Sigmoid colon (tissue), 7 donors: ENCODE results near the gene DCAF8L2. TPM values are rescaled to one million over a fixed set of nuclear protein-coding genes. Genes with fewer than 3 reads are reported as not detected.
"Not testable (repeated sequence)": the region's sequence is repeated elsewhere in the genome, so short reads cannot be mapped to it uniquely, and the experiment has no call there.

Experiments
- DNase-seq: peaks from one replicate; pipeline ENCODE4 v3.0.0-alpha.2; 2019
- H3K27ac ChIP-seq, 4 donors: fragments of 200-600 bp; sonication (generic); one replicate each; pipeline ENCODE4 v1.5.1; 2016 to 2019; ENCODE audit warnings: mild to moderate bottlenecking in 1 of 4
- H3K27me3 ChIP-seq, 3 donors: fragments of 200-600 bp; sonication (generic); one replicate each; pipeline ENCODE4 v1.5.1; 2019; ENCODE audit warnings: mild to moderate bottlenecking in 1 of 3
- H3K36me3 ChIP-seq, 4 donors: fragments of 200-600 bp; sonication (generic); one replicate each; pipeline ENCODE4 v1.5.1; 2016 to 2019
- H3K4me1 ChIP-seq, 4 donors: fragments of 200-600 bp; sonication (generic); one replicate each; pipeline ENCODE4 v1.5.1; 2017 to 2019
- H3K4me3 ChIP-seq, 4 donors: fragments of 200-600 bp; sonication (generic); one replicate each; pipeline ENCODE4 v1.5.1; 2017 to 2019; ENCODE audit warnings: mild to moderate bottlenecking in 2 of 4, moderate library complexity in 1 of 4
- H3K9me3 ChIP-seq, 4 donors: fragments of 200-600 bp in 3 of 4; sonication (generic) in 3 of 4; one replicate each; pipeline versions ENCODE4 v1.5.1 to v1.6.1; 2013 to 2019
- CTCF ChIP-seq, 4 experiments: fragments of 450-650 bp in 3 of 4; fragments of 200-600 bp in 1 of 4; IDR thresholded peaks; one replicate each; pipeline ENCODE4 v1.5.1; 2016 to 2019; ENCODE audit warnings: antibody characterized with exemption in 4 of 4, mild to moderate bottlenecking in 3 of 4, moderate library complexity in 2 of 4
- EP300 ChIP-seq, 4 donors: sonication (generic); formaldehyde crosslinking; IDR thresholded peaks; one replicate each; pipeline ENCODE4 v1.6.1; 2017; ENCODE audit warnings: antibody characterized with exemption in 4 of 4
- POLR2A ChIP-seq, 2 donors: fragments of 450-650 bp; IDR thresholded peaks; one replicate each; pipeline ENCODE4 v1.6.1; 2016; ENCODE audit warnings: antibody characterized with exemption in 2 of 2, mild to moderate bottlenecking in 2 of 2, moderate library complexity in 2 of 2
- POLR2AphosphoS5 ChIP-seq, 4 donors: sonication (generic); formaldehyde crosslinking; IDR thresholded peaks; one replicate each; pipeline ENCODE4 v1.6.1; 2017; ENCODE audit warnings: antibody characterized with exemption in 4 of 4
- WGBS, 2 donors: extraction: QIAGEN DNeasy Blood & Tissue Kit; methylation state at CpG; one replicate each; pipeline ENCODE4 v1.1.7; 2013; 5-methylcytosine and 5-hydroxymethylcytosine counted together
- intact Hi-C: fragments of 100-400 bp; cut with DNase I; formaldehyde crosslinking; loops from one replicate; pipeline ENCODE4 v1.15.1; 2023
- polyA plus RNA-seq, 3 donors: library from polyadenylated mRNA; stranded (reverse); fragments of 200-250 nt; gene quantifications; one replicate each; pipeline ENCODE4 v1.2.3, GENCODE V29; 2013
- total RNA-seq, 4 donors: library from RNA; depleted of rRNA; stranded (reverse); fragments of >200 nt; gene quantifications; one replicate each; pipeline ENCODE4 v1.1.0, GENCODE V29; 2016
- donor health status: healthy with polysubstance abuse.
- donor health status: Bipolar disorder and iron deficiency.
- donor health status: healthy.

DCAF8L2 gene
- total and polyA plus RNA-seq, 7 donors = not detected

GRCh38 chrX:27680726-27681125, 90.6 kb downstream of the DCAF8L2 start:
- H3K4me1 ChIP-seq = no peaks in the 10 kb centered on the region
- intact Hi-C loops = no loop called here
- H3K36me3 ChIP-seq = no peaks in the 10 kb centered on the region
- no peak overlapping the region for H3K27ac ChIP-seq
- H3K27me3 ChIP-seq = no peaks in the 10 kb centered on the region
- DNase-seq = no peak
- TF ChIP-seq POLR2A (IDR thresholded peaks at IDR 0.05) (no peak), POLR2AphosphoS5 (IDR thresholded peaks at IDR 0.05) (no peak), EP300 (IDR thresholded peaks at IDR 0.05) (no peak), CTCF (IDR thresholded peaks at IDR 0.05) (no peak)
- 38 to 69% methylated on average over 1 of the region's 1 CpG for WGBS, 2 donors
- no peak overlapping the region for H3K4me3 ChIP-seq
- no peaks in the 10 kb centered on the region for H3K9me3 ChIP-seq

GRCh38 chrX:27683566-27684208, 93.5 kb downstream of the DCAF8L2 start:
- H3K4me1 ChIP-seq, intact Hi-C loops, DNase-seq, H3K4me3 ChIP-seq, H3K36me3 ChIP-seq, H3K27ac ChIP-seq, H3K27me3 ChIP-seq, H3K9me3 ChIP-seq: not testable (repeated sequence)
- peak in 1 of 4 experiments; percentile 6 for TF ChIP-seq CTCF (IDR thresholded peaks at IDR 0.05)
- 34 to 41% methylated on average over 5 of the region's 5 CpGs for whole genome bisulfite sequencing, 2 donors

DNA sequence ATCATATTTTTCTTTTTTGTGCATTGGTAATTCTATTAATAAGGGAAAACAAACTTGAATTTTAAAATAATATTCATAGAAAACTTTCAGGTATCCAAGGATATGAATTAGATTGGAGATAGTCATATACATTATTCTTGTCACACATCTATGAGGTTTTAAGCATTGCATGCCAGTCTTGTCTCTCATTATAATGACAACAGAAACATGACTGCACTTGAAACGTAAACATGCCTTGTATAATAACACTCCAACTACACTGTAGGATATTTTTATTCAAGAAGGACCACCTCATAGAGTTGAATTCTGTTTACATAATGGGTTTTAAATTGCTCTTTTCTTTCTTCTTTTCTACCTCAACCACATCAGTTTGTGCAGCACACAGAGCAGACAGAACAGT, 104.5 kb downstream of the DCAF8L2 start:
- H3K9me3 ChIP-seq = no peaks in the 10 kb centered on the region
- H3K27ac ChIP-seq = no peak overlapping the region
- WGBS, 2 donors = 70 to 84% methylated on average over 1 of the region's 1 CpG
- no peak overlapping the region for H3K4me3 ChIP-seq
- H3K36me3 ChIP-seq = no peaks in the 10 kb centered on the region
- no peaks in the 10 kb centered on the region for H3K27me3 ChIP-seq
- H3K4me1 ChIP-seq = no peaks in the 10 kb centered on the region
- DNase-seq = no peak
- TF ChIP-seq EP300 (IDR thresholded peaks at IDR 0.05) = no peak
- no peak for TF ChIP-seq POLR2A (IDR thresholded peaks at IDR 0.05)
- TF ChIP-seq POLR2AphosphoS5 (IDR thresholded peaks at IDR 0.05) = no peak
- no peak for TF ChIP-seq CTCF (IDR thresholded peaks at IDR 0.05)
- intact Hi-C loops = no loop called here

GRCh38 chrX:27706526-27706925, 116.4 kb downstream of the DCAF8L2 start:
- Histone ChIP-seq H3K27ac (no peak overlapping the region), H3K4me1 (no peaks in the 10 kb centered on the region), H3K4me3 (no peak overlapping the region), H3K36me3 (no peaks in the 10 kb centered on the region), H3K27me3 (no peaks in the 10 kb centered on the region), H3K9me3 (no peaks in the 10 kb centered on the region)
- intact Hi-C loops = no loop called here
- no peak for DNase-seq
- no peak for TF ChIP-seq POLR2A (IDR thresholded peaks at IDR 0.05)
- TF ChIP-seq EP300 (IDR thresholded peaks at IDR 0.05) = no peak
- no peak for TF ChIP-seq POLR2AphosphoS5 (IDR thresholded peaks at IDR 0.05)
- no peak for TF ChIP-seq CTCF (IDR thresholded peaks at IDR 0.05)
- WGBS, 2 donors = 25 to 39% methylated on average over 1 of the region's 1 CpG

- Histone ChIP-seq H3K4me1 (no peaks in the 10 kb centered on the region), H3K9me3 (no peaks in the 10 kb centered on the region), H3K27ac (no peak overlapping the region), H3K27me3 (no peaks in the 10 kb centered on the region), H3K4me3 (no peak overlapping the region), H3K36me3 (no peaks in the 10 kb centered on the region)
- TF ChIP-seq POLR2A (IDR thresholded peaks at IDR 0.05) (no peak), POLR2AphosphoS5 (IDR thresholded peaks at IDR 0.05) (no peak), EP300 (IDR thresholded peaks at IDR 0.05) (no peak), CTCF (IDR thresholded peaks at IDR 0.05) (no peak)
- no peak for DNase-seq
- WGBS, 2 donors = 73 to 81% methylated on average over 2 of the region's 2 CpGs
- intact Hi-C loops = no loop called here
Observed at GRCh38 chrX:27715610-27716009, 125.5 kb downstream of the DCAF8L2 start.
